Peyer's patch (tissue), 4 donors: ENCODE measurements around the gene NFIB.

ENCODE experiments used
- POLR2A ChIP-seq, 2 donors: fragments of 450-650 bp; IDR thresholded peaks; one replicate each; pipeline ENCODE4 v1.5.1; 2017; ENCODE audit warnings: antibody characterized with exemption in 2 of 2, mild to moderate bottlenecking in 2 of 2, moderate library complexity in 2 of 2
- TF ChIP-seq, protein P1 (sequence below), 6 experiments: fragments of 450-650 bp in 4 of 6; fragments of 200-600 bp in 2 of 6; sonication (generic) in 1 of 6; IDR thresholded peaks; one replicate each; pipeline ENCODE4 v1.5.1; 2017 to 2019; ENCODE audit warnings: antibody characterized with exemption in 6 of 6, mild to moderate bottlenecking in 3 of 6, moderate library complexity in 1 of 6

- TF ChIP-seq, protein P1, sequence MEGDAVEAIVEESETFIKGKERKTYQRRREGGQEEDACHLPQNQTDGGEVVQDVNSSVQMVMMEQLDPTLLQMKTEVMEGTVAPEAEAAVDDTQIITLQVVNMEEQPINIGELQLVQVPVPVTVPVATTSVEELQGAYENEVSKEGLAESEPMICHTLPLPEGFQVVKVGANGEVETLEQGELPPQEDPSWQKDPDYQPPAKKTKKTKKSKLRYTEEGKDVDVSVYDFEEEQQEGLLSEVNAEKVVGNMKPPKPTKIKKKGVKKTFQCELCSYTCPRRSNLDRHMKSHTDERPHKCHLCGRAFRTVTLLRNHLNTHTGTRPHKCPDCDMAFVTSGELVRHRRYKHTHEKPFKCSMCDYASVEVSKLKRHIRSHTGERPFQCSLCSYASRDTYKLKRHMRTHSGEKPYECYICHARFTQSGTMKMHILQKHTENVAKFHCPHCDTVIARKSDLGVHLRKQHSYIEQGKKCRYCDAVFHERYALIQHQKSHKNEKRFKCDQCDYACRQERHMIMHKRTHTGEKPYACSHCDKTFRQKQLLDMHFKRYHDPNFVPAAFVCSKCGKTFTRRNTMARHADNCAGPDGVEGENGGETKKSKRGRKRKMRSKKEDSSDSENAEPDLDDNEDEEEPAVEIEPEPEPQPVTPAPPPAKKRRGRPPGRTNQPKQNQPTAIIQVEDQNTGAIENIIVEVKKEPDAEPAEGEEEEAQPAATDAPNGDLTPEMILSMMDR (IDR thresholded peaks at IDR 0.05) = no peak
- no peak for TF ChIP-seq POLR2A (IDR thresholded peaks at IDR 0.05)
Measured at GRCh38 chr9:14300040-14300439, 13.9 kb downstream of the NFIB start.
